HG03520 (cell line): ENCODE measurements around the gene DPH1.
"Not testable (repeated sequence)": the region's sequence is repeated elsewhere in the genome, so short reads cannot be mapped to it uniquely, and the experiment has no call there.

Experiments used
- ATAC-seq: cut with Tn5 transposase; IDR thresholded peaks from one replicate; pipeline ENCODE4 v1.9.1; 2021; ENCODE audit warnings: mild to moderate bottlenecking, moderate library complexity; ENCODE audit not compliant: unreplicated experiment

Gene DPH1

GRCh38 chr17:2029911-2030778 lies at the start of gene DPH1:
TSS of gene DPH1 (plus strand) at chr17:2030153. CDS start at chr17:2030170, 17 bp downstream.
- peak; percentile 58 for ATAC-seq

GRCh38 chr17:1980665-1981250 lies 49.2 kb upstream of the DPH1 start:
- no peak for ATAC-seq

- ATAC-seq = not testable (repeated sequence)
Measured at GRCh38 chr17:1982793-1983366, 47.1 kb upstream of the DPH1 start.

- ATAC-seq = no peak
Measured at GRCh38 chr17:1985093-1985492, 44.9 kb upstream of the DPH1 start.

- no peak for ATAC-seq
Measured at GRCh38 chr17:1985686-1986085, 44.3 kb upstream of the DPH1 start.

- no peak for ATAC-seq
Measured at GRCh38 chr17:1986783-1987451, 43.0 kb upstream of the DPH1 start.

- ATAC-seq = no peak
Measured at GRCh38 chr17:1989135-1989534, 40.8 kb upstream of the DPH1 start.

GRCh38 chr17:1992541-1992940 lies 37.4 kb upstream of the DPH1 start:
- ATAC-seq = no peak

GRCh38 chr17:1994707-1995106 lies 35.2 kb upstream of the DPH1 start:
- ATAC-seq = no peak

GRCh38 chr17:1995321-1995892 lies 34.5 kb upstream of the DPH1 start:
- ATAC-seq = no peak

GRCh38 chr17:1995907-1996799 lies 33.8 kb upstream of the DPH1 start:
- no peak for ATAC-seq

GRCh38 chr17:1996800-1997288 lies 33.1 kb upstream of the DPH1 start:
- no peak for ATAC-seq

GRCh38 chr17:1997289-1997926 lies 32.5 kb upstream of the DPH1 start:
- no peak for ATAC-seq

GRCh38 chr17:1997927-1998742 lies 31.8 kb upstream of the DPH1 start:
- no peak for ATAC-seq

GRCh38 chr17:1999557-2000251 lies 30.2 kb upstream of the DPH1 start:
- no peak for ATAC-seq

- no peak for ATAC-seq
Measured at GRCh38 chr17:2002767-2003329, 27.1 kb upstream of the DPH1 start.

- ATAC-seq = no peak
Measured at GRCh38 chr17:2003525-2003924, 26.4 kb upstream of the DPH1 start.
